K562 (cell line): ENCODE measurements around the gene MTFMT. TPM values are rescaled to one million over a fixed set of nuclear protein-coding genes. Genes with fewer than 3 reads are reported as not detected.

Experiments
- CREM ChIP-seq: IDR thresholded peaks from 2 replicates; pipeline ENCODE4 v1.6.1; 2014; ENCODE audit warnings: antibody characterized with exemption, low read depth
- CSDE1 ChIP-seq, 2 experiments: fragments of 450-650 bp; IDR thresholded peaks; 2 replicates each; pipeline ENCODE4 v1.6.1; 2016; ENCODE audit warnings: mild to moderate bottlenecking in 1 of 2
- CXXC5 ChIP-seq: fragments of 250-450 bp; sonication (Bioruptor Pico); IDR thresholded peaks from 2 replicates; pipeline ENCODE4 v1.8.0; 2022; ENCODE audit warnings: inconsistent platforms, mild to moderate bottlenecking, moderate library complexity
- ELF1 ChIP-seq: fragments of 200-800 bp; sonication (Bioruptor generic); IDR thresholded peaks from 2 replicates; pipeline ENCODE4 v1.6.1; 2016; ENCODE audit warnings: missing genetic modification characterization, missing compliant biosample characterization
- ELF4 ChIP-seq: fragments of 450-650 bp; formaldehyde crosslinking; IDR thresholded peaks from 2 replicates; pipeline ENCODE4 v1.4.0; 2022; ENCODE audit warnings: missing genetic modification characterization
- GTF2E2 ChIP-seq: fragments of 200-800 bp; sonication (Bioruptor generic); IDR thresholded peaks from 2 replicates; pipeline ENCODE4 v1.6.1; 2016; ENCODE audit warnings: missing genetic modification characterization, missing compliant biosample characterization
- NEUROD1 ChIP-seq: fragments of 150-350 bp; IDR thresholded peaks from 2 replicates; pipeline ENCODE4 v1.6.1; 2014; ENCODE audit warnings: borderline replicate concordance, low read length, low read depth; ENCODE audit not compliant: partially characterized antibody
- NFATC3 ChIP-seq: fragments of 450-650 bp; IDR thresholded peaks from 2 replicates; pipeline ENCODE4 v1.6.1; 2017; ENCODE audit warnings: mild to moderate bottlenecking
- SMARCA4 ChIP-seq: fragments of 450-650 bp; IDR thresholded peaks from 2 replicates; pipeline ENCODE4 v1.6.1; 2016
- SOX6 ChIP-seq: fragments of 450-650 bp; IDR thresholded peaks from 2 replicates; pipeline ENCODE4 v1.6.1; 2014; ENCODE audit warnings: mild to moderate bottlenecking
- TOE1 ChIP-seq, 2 experiments: fragments of 450-650 bp in 1 of 2; sonication (generic) in 1 of 2; formaldehyde crosslinking in 1 of 2; IDR thresholded peaks; 2 replicates each; pipeline versions ENCODE4 v1.7.1 to v1.8.0; 2016 to 2022; ENCODE audit warnings: borderline replicate concordance in 2 of 2, mild to moderate bottlenecking in 2 of 2, antibody characterized with exemption in 1 of 2, inconsistent platforms in 1 of 2, low read depth in 1 of 2, missing genetic modification reagents in 1 of 2, moderate library complexity in 1 of 2
- ZFP30 ChIP-seq: fragments of 250-450 bp; sonication (Bioruptor Pico); IDR thresholded peaks from 2 replicates; pipeline ENCODE4 v1.8.0; 2022; ENCODE audit warnings: moderate library complexity, mild to moderate bottlenecking, inconsistent platforms, borderline replicate concordance
- ZKSCAN8 ChIP-seq: fragments of 200-800 bp; sonication (Bioruptor generic); IDR thresholded peaks from 2 replicates; pipeline ENCODE4 v1.6.1; 2016; ENCODE audit warnings: missing genetic modification characterization, missing compliant biosample characterization
- ZNF551 ChIP-seq: fragments of 250-450 bp; sonication (Bioruptor Pico); IDR thresholded peaks from 2 replicates; pipeline ENCODE4 v1.5.0; 2021; ENCODE audit warnings: mild to moderate bottlenecking, moderate library complexity
- polyA plus RNA-seq, 8 experiments: library from polyadenylated mRNA; depleted of rRNA in 4 of 8; stranded (reverse) in 5 of 8; unstranded in 3 of 8; fragments of >200 nt; fragmentation: Nextera tagmentation in 2 of 8; fragmentation: Illumina TruSeq in 1 of 8; extraction: Ambion mirVana in 2 of 8; extraction: Trizol in 1 of 8; gene quantifications; 2 replicates each; pipeline versions ENCODE4 v1.2.1 to v1.2.3, GENCODE V29; 2011 to 2014; ENCODE audit warnings: inconsistent platforms in 1 of 8, missing spikeins in 1 of 8
- total RNA-seq, 7 experiments: library from RNA; depleted of rRNA in 6 of 7; stranded (reverse); fragments of >200 nt in 6 of 7; fragmentation: Illumina TruSeq in 2 of 7; extraction: Trizol in 2 of 7; gene quantifications; 2 replicates each; pipeline versions ENCODE4 v1.2.1 to v1.2.3, GENCODE V29; 2011 to 2021; ENCODE audit warnings: low replicate concordance in 1 of 7
- TF ChIP-seq, protein P1 (sequence below): sonication (generic); formaldehyde crosslinking; IDR thresholded peaks from 2 replicates; pipeline ENCODE4 v1.8.1; 2023; ENCODE audit warnings: missing genetic modification reagents, mild to moderate bottlenecking, borderline replicate concordance
- TF ChIP-seq, protein P2 (sequence below): fragments of 450-650 bp; formaldehyde crosslinking; conservative IDR thresholded peaks from 2 replicates; pipeline ENCODE4 v1.4.0; 2022; ENCODE audit warnings: mild to moderate bottlenecking, missing genetic modification characterization
- TF ChIP-seq, protein P3 (sequence below): fragments of 450-650 bp; formaldehyde crosslinking; IDR thresholded peaks from 2 replicates; pipeline ENCODE4 v1.4.0; 2020; ENCODE audit warnings: mild to moderate bottlenecking, mixed read lengths
- TF ChIP-seq, protein P4 (sequence below): fragments of 450-650 bp; formaldehyde crosslinking; IDR thresholded peaks from 2 replicates; pipeline ENCODE4 v1.4.0; 2020; ENCODE audit warnings: mild to moderate bottlenecking, moderate library complexity

MTFMT gene
- total and polyA plus RNA-seq, 9 of the 15 experiments (the other 6 are each of a cell fraction or from before 2014, with no cell fraction given) = 1.4 to 31.1 (median 16.2) TPM

DNA sequence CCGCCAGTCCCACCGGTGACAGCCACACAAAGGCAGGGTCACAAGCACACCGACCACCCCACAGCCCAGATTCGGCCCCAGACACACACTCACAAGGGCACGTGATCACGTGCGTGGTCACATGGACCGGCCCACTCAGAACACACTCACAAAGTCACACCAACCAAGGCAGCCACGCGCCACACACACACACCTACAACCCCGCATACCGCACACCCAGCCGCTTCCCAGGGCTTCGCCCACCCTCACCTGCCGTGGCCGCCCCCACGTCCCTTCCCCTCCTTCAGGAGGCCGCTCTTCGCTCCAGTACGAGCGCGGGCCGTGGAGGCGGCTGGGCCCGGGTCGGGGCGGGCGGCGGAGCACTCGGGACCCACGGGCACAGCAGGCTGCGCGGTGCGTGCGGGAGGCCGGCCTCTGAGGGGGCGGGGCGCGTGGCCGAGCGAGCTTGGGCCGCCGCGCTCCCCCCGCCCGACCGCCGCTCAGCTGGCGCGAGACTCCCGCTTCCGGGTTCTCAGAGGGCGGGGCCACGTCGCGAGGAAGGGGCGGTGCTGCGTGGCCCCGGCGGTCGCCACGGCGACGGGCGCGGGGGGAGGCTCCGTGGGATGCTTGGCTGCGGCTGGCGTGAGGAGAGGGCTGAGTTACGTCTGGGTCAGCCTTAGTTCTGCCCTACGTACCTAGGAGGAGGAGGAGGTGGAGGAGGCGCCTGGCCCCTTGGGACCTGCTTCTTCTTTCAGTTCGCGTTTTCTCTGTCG, 39.8 kb downstream of the MTFMT start, which contains the start of gene SPG21 (continued):
- TF ChIP-seq, protein P1, sequence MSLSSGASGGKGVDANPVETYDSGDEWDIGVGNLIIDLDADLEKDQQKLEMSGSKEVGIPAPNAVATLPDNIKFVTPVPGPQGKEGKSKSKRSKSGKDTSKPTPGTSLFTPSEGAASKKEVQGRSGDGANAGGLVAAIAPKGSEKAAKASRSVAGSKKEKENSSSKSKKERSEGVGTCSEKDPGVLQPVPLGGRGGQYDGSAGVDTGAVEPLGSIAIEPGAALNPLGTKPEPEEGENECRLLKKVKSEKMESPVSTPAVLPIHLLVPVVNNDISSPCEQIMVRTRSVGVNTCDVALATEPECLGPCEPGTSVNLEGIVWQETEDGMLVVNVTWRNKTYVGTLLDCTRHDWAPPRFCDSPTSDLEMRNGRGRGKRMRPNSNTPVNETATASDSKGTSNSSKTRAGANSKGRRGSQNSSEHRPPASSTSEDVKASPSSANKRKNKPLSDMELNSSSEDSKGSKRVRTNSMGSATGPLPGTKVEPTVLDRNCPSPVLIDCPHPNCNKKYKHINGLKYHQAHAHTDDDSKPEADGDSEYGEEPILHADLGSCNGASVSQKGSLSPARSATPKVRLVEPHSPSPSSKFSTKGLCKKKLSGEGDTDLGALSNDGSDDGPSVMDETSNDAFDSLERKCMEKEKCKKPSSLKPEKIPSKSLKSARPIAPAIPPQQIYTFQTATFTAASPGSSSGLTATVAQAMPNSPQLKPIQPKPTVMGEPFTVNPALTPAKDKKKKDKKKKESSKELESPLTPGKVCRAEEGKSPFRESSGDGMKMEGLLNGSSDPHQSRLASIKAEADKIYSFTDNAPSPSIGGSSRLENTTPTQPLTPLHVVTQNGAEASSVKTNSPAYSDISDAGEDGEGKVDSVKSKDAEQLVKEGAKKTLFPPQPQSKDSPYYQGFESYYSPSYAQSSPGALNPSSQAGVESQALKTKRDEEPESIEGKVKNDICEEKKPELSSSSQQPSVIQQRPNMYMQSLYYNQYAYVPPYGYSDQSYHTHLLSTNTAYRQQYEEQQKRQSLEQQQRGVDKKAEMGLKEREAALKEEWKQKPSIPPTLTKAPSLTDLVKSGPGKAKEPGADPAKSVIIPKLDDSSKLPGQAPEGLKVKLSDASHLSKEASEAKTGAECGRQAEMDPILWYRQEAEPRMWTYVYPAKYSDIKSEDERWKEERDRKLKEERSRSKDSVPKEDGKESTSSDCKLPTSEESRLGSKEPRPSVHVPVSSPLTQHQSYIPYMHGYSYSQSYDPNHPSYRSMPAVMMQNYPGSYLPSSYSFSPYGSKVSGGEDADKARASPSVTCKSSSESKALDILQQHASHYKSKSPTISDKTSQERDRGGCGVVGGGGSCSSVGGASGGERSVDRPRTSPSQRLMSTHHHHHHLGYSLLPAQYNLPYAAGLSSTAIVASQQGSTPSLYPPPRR (CRISPR knock-in tag) = no peak
- TF ChIP-seq ELF4 (CRISPR knock-in tag) = peak; percentile 87
- TF ChIP-seq GTF2E2 = peak; percentile 71; the same call in 1 of the 2 replicates
- TF ChIP-seq ZNF551 (CRISPR knock-in tag) = no peak
- TF ChIP-seq NEUROD1 = peak; percentile 51
- no peak for TF ChIP-seq NFATC3
- TF ChIP-seq CSDE1 (IDR thresholded peaks at IDR 0.05) = peak in 1 of 2 experiments; percentile 83; a peak in 1 of 4 replicates
- TF ChIP-seq ZFP30 (CRISPR knock-in tag) = no peak
- TF ChIP-seq, protein P2, sequence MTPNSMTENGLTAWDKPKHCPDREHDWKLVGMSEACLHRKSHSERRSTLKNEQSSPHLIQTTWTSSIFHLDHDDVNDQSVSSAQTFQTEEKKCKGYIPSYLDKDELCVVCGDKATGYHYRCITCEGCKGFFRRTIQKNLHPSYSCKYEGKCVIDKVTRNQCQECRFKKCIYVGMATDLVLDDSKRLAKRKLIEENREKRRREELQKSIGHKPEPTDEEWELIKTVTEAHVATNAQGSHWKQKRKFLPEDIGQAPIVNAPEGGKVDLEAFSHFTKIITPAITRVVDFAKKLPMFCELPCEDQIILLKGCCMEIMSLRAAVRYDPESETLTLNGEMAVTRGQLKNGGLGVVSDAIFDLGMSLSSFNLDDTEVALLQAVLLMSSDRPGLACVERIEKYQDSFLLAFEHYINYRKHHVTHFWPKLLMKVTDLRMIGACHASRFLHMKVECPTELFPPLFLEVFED (CRISPR knock-in tag) = peak; percentile 53; the same call in 1 of the 2 replicates
- peak; percentile 99 for TF ChIP-seq ELF1
- peak; percentile 93 for TF ChIP-seq CXXC5 (CRISPR knock-in tag)
- TF ChIP-seq ZKSCAN8 (CRISPR knock-in tag) = no peak
- TF ChIP-seq TOE1 (IDR thresholded peaks at IDR 0.05; ENCODE audit: borderline replicate concordance) = peak; percentile 95
- TF ChIP-seq TOE1 (CRISPR knock-in tag; IDR thresholded peaks at IDR 0.05; ENCODE audit: borderline replicate concordance, low read depth) = peak; percentile 75; the same call in 1 of the 2 replicates
- 0 out of 2 replicates have a peak, but pooled peaks have one; percentile 38 for TF ChIP-seq SMARCA4
- TF ChIP-seq CREM = peak; percentile 72
- TF ChIP-seq SOX6 = peak; percentile 39; the same call in 1 of the 2 replicates
- TF ChIP-seq, protein P3, sequence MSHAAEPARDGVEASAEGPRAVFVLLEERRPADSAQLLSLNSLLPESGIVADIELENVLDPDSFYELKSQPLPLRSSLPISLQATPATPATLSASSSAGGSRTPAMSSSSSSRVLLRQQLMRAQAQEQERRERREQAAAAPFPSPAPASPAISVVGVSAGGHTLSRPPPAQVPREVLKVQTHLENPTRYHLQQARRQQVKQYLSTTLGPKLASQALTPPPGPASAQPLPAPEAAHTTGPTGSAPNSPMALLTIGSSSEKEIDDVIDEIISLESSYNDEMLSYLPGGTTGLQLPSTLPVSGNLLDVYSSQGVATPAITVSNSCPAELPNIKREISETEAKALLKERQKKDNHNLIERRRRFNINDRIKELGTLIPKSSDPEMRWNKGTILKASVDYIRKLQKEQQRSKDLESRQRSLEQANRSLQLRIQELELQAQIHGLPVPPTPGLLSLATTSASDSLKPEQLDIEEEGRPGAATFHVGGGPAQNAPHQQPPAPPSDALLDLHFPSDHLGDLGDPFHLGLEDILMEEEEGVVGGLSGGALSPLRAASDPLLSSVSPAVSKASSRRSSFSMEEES (CRISPR knock-in tag) = peak; percentile 91
- TF ChIP-seq, protein P4, sequence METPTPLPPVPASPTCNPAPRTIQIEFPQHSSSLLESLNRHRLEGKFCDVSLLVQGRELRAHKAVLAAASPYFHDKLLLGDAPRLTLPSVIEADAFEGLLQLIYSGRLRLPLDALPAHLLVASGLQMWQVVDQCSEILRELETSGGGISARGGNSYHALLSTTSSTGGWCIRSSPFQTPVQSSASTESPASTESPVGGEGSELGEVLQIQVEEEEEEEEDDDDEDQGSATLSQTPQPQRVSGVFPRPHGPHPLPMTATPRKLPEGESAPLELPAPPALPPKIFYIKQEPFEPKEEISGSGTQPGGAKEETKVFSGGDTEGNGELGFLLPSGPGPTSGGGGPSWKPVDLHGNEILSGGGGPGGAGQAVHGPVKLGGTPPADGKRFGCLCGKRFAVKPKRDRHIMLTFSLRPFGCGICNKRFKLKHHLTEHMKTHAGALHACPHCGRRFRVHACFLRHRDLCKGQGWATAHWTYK (CRISPR knock-in tag) = peak; percentile 63
